ENCODE measurements around the gene AATF. TPM values are rescaled to one million over a fixed set of nuclear protein-coding genes. Genes with fewer than 3 reads are reported as not detected.

AATF gene
- total RNA-seq, 1 donor = 19.1 TPM

DNA sequence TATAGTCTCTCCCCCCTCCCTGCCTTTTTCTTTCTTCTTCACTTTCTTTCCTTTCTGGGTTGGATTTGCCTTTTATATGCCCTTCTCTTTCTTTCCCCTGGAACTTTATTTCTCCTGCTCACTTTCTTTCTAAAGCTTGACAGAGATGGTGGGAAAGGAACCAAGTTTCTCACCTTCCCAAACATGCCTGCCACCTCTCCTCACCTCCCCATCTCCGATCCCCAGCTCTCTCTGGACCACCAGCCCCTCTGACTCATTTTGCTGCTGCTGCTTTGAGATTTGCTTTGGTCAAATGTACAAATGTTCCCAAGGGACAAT, 18.2 kb upstream of the AATF start:
- no peak for DNase-seq (ENCODE audit: low read depth in 2 of 3, low spot score in 2 of 3)

DNA sequence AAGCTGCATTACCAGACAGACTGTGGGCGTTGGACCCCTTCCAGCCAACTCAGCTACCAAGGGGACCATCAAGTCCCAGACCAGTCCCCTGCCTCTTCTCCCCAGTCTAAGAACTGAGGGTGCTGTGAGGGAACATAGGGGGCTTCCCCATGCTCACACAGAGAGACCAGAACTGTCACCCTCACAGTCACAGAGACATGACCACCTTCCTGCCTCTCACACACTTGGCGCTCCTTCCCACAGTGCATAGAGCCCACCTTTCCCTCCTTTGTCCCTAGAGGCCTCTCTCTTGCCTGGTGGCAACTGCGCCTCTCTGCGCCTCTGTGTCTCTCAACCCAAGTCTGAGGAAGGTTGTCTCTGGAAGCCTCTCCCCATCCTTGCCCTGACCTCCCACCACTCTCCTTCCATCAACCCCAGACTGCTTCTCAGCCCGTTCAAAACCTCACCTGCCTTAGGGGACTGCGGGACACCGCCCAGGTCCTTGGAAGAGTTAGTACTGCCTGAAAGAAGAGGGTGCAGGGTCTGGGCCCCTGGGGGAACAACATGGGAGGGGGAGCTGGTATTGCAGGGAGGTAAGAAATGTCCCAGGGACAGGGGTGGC, 17.6 kb upstream of the AATF start:
- no peak for DNase-seq (ENCODE audit: low read depth in 2 of 3, low spot score in 2 of 3)

GRCh38 chr17:36931697-36932382, 16.9 kb upstream of the AATF start:
- no peak for DNase-seq (ENCODE audit: low read depth in 2 of 3, low spot score in 2 of 3)

DNA sequence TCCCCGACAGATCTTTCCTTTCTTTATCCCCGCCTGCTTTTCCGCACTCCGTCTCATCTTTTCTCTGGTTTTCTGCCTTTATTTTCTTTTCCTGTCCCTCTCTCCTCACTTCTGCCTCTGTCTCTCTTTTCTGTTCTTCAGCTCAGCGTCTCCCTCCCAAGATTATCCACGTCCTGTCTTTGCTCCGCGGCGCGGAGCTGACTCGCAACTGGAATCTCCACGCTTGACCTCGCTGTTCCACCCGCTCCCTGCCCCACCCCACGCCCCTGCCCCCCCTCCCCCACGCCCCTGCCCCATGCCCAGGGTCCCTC, 16.4 kb upstream of the AATF start:
- no peak for DNase-seq (ENCODE audit: low read depth in 2 of 3, low spot score in 2 of 3)

- DNase-seq (ENCODE audit: low read depth in 2 of 3, low spot score in 2 of 3) = no peak
Observed at GRCh38 chr17:36932694-36933511, 15.9 kb upstream of the AATF start.

GRCh38 chr17:36933512-36934143, 15.1 kb upstream of the AATF start:
- DNase-seq (ENCODE audit: low read depth in 2 of 3, low spot score in 2 of 3) = no peak

- DNase-seq (ENCODE audit: low read depth in 2 of 3, low spot score in 2 of 3) = no peak
Observed at GRCh38 chr17:36934144-36934691, 14.5 kb upstream of the AATF start.

GRCh38 chr17:36934692-36935630, 13.8 kb upstream of the AATF start:
- DNase-seq (ENCODE audit: low read depth in 2 of 3, low spot score in 2 of 3) = peak in 1 of 3 donors; percentile 43

- no peak for DNase-seq (ENCODE audit: low read depth in 2 of 3, low spot score in 2 of 3)
Observed at GRCh38 chr17:36935671-36936454, 12.9 kb upstream of the AATF start.

- DNase-seq (ENCODE audit: low read depth in 2 of 3, low spot score in 2 of 3) = no peak
Observed at GRCh38 chr17:36936455-36937000, 12.2 kb upstream of the AATF start.

GRCh38 chr17:36937001-36937958, 11.5 kb upstream of the AATF start, which contains the start of gene LHX1:
LHX1 (plus strand) TSS chr17:36937475; CDS start chr17:36938198, 723 bp downstream.
- DNase-seq (ENCODE audit: low read depth in 2 of 3, low spot score in 2 of 3) = peak in 1 of 3 donors; percentile 42

DNA sequence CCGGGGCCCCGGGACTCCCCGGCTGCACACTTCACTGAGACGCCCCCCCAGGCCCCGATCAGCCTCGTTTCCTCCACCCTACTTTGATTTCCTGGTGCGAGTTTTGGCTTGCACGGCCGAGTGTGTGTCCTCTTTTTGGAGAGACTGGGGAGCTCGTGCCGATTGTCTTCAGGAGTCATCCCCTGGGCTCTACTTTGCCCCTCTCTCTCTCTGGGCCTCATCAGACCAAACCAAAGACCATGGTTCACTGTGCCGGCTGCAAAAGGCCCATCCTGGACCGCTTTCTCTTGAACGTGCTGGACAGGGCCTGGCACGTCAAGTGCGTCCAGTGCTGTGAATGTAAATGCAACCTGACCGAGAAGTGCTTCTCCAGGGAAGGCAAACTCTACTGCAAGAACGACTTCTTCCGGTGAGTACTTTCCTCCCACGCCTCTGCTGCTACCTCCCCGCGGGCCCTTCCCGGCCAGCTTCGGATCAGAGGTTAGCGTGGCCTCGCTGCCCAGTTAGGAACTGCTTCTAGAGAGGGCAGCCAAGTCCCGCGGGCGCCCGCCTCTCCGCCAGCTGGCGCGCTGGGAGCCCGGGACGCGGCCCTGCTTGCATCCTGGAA, 10.7 kb upstream of the AATF start:
- no peak for DNase-seq (ENCODE audit: low read depth in 2 of 3, low spot score in 2 of 3)

DNA sequence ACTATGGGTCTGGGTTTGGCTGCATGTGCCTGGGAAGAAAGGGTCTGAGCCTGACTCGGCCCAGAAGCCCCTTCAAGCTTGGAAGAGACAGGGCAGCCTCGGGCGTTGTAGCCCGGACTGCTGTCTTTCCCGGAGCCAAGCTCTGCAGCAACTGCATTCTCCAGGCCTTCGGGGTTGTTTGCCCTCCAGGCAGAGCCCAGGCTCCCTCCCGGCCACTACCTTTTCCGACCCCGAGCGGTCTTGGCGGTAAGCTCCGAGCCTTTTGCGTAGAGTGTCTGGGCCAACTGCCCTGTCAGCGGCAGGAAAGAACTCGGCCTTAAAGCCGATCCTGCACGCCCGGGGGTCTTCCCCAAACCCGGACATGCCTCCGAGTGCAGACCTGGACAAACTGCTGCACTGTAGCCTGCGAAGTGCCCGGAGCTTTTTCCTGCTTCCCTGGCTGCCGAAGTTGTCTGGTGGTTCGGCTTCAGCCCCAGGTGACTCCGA, 10.1 kb upstream of the AATF start:
- DNase-seq (ENCODE audit: low read depth in 2 of 3, low spot score in 2 of 3) = no peak

- DNase-seq (ENCODE audit: low read depth in 2 of 3, low spot score in 2 of 3) = no peak
Observed at GRCh38 chr17:36939052-36939801, 9.5 kb upstream of the AATF start.

- DNase-seq (ENCODE audit: low read depth in 2 of 3, low spot score in 2 of 3) = no peak
Observed at GRCh38 chr17:36939802-36940312, 8.9 kb upstream of the AATF start.
